Measurements from ENCODE around the gene ATP6V1C2.

Gene ATP6V1C2

GRCh38 chr2:10722252-10722825 is 909 bp downstream of the ATP6V1C2 start:
- peak overlapping the region; percentile 32; the same call in 1 of the 2 replicates for H3K4me3 ChIP-seq (replicated peaks; ENCODE audit: low read depth, low read length)
- DNase-seq (ENCODE audit: extremely low read depth, low read depth) = no peak

GRCh38 chr2:10732924-10733565 is 11.6 kb downstream of the ATP6V1C2 start:
- no peak overlapping the region for H3K4me3 ChIP-seq (replicated peaks; ENCODE audit: low read depth, low read length)
- no peak for DNase-seq (ENCODE audit: extremely low read depth, low read depth)
- no peak for TF ChIP-seq CTCF (IDR thresholded peaks at IDR 0.05; ENCODE audit: low read depth, low read length, missing control alignments)

More at GRCh38 chr2:10722252-10722825, 909 bp downstream of the ATP6V1C2 start:
- TF ChIP-seq CTCF (IDR thresholded peaks at IDR 0.05; ENCODE audit: low read depth, low read length, missing control alignments) = no peak

GRCh38 chr2:10733566-10733925 is 12.1 kb downstream of the ATP6V1C2 start:
- H3K4me3 ChIP-seq (replicated peaks; ENCODE audit: low read depth, low read length) = no peak overlapping the region
- DNase-seq (ENCODE audit: extremely low read depth, low read depth) = no peak
- TF ChIP-seq CTCF (IDR thresholded peaks at IDR 0.05; ENCODE audit: low read depth, low read length, missing control alignments) = no peak

GRCh38 chr2:10733980-10734379 is 12.6 kb downstream of the ATP6V1C2 start:
- DNase-seq (ENCODE audit: extremely low read depth, low read depth) = no peak
- TF ChIP-seq CTCF (IDR thresholded peaks at IDR 0.05; ENCODE audit: low read depth, low read length, missing control alignments) = no peak
- no peak overlapping the region for H3K4me3 ChIP-seq (replicated peaks; ENCODE audit: low read depth, low read length)

GRCh38 chr2:10738192-10738591 is 16.8 kb downstream of the ATP6V1C2 start:
- no peak overlapping the region for H3K4me3 ChIP-seq (replicated peaks; ENCODE audit: low read depth, low read length)
- TF ChIP-seq CTCF (IDR thresholded peaks at IDR 0.05; ENCODE audit: low read depth, low read length, missing control alignments) = no peak
- DNase-seq (ENCODE audit: extremely low read depth, low read depth) = no peak

- H3K4me3 ChIP-seq (replicated peaks; ENCODE audit: low read depth, low read length) = no peak overlapping the region
- DNase-seq (ENCODE audit: extremely low read depth, low read depth) = no peak
- no peak for TF ChIP-seq CTCF (IDR thresholded peaks at IDR 0.05; ENCODE audit: low read depth, low read length, missing control alignments)
Measured at GRCh38 chr2:10740226-10740625, 18.8 kb downstream of the ATP6V1C2 start.

Data from HFF-Myc (cell line).